ENCODE measurements around the gene GAPVD1. TPM values are rescaled to one million over a fixed set of nuclear protein-coding genes. Genes with fewer than 3 reads are reported as not detected.

The GAPVD1 gene
- total RNA-seq, 2 donors from 2014 or later: 82.8 to 105 TPM

- Histone ChIP-seq H3K4me1 (ENCODE audit: control insufficient read depth in 1 of 2, low read depth in 2 of 2) (no peaks in the 10 kb centered on the region), H3K36me3 (no peaks in the 10 kb centered on the region), H3K9me3 (no peaks in the 10 kb centered on the region), H3K4me3 (no peak overlapping the region), H3K27me3 (replicated peaks; ENCODE audit: insufficient read depth) (no peaks in the 10 kb centered on the region), H3K27ac (no peak overlapping the region)
- DNase-seq (ENCODE audit: low spot score) (no peak), ATAC-seq (ENCODE audit: insufficient number of reproducible peaks, low FRiP score, low read depth) (no peak)
- TF ChIP-seq CTCF (IDR thresholded peaks at IDR 0.05): no peak
Measured at GRCh38 chr9:125415583-125416460, 154.2 kb downstream of the GAPVD1 start.

GRCh38 chr9:125416517-125416916, 154.9 kb downstream of the GAPVD1 start:
- Histone ChIP-seq H3K36me3 (no peaks in the 10 kb centered on the region), H3K4me1 (ENCODE audit: control insufficient read depth in 1 of 2, low read depth in 2 of 2) (no peaks in the 10 kb centered on the region), H3K9me3 (no peaks in the 10 kb centered on the region), H3K27me3 (replicated peaks; ENCODE audit: insufficient read depth) (no peaks in the 10 kb centered on the region), H3K4me3 (no peak overlapping the region), H3K27ac (no peak overlapping the region)
- DNase-seq (ENCODE audit: low spot score) (no peak), ATAC-seq (ENCODE audit: insufficient number of reproducible peaks, low FRiP score, low read depth) (no peak)
- TF ChIP-seq CTCF (IDR thresholded peaks at IDR 0.05): no peak

Other genes with a start within 250 kb of the GAPVD1 start
- gene SCAI, start 118.3 kb upstream of the GAPVD1 start, total RNA-seq: 10 to 100 TPM in 1 of 2 donors, 1 to 10 TPM in 1; 5.1 to 12.4 TPM
- gene PPP6C, start 72.0 kb upstream of the GAPVD1 start, total RNA-seq: 10 to 100 TPM; 33.9 to 34.9 TPM
- 1 to 10 TPM; 8.1 to 9.9 TPM for gene RABEPK, start 61.3 kb upstream of the GAPVD1 start, total RNA-seq
- 100 to 1,000 TPM; 127 to 207 TPM for gene HSPA5, start 20.5 kb upstream of the GAPVD1 start, total RNA-seq